Tibial artery (tissue), 4 donors: ENCODE data around the gene FCRLB.

Experiments used
- DNase-seq, 2 donors: peaks; one replicate each; pipeline ENCODE4 v3.0.0-alpha.2; 2019
- H3K27ac ChIP-seq, 2 donors: fragments of 200-600 bp; sonication (generic) in 1 of 2; 1 replicate in 1 of 2; 2 replicates in 1 of 2; pipeline ENCODE4 v1.5.1; 2018 to 2019; ENCODE audit warnings: mild to moderate bottlenecking in 1 of 2
- H3K27me3 ChIP-seq, 2 donors: fragments of 200-600 bp; sonication (generic) in 1 of 2; one replicate each; pipeline versions ENCODE4 v1.5.1 to v1.6.0; 2016 to 2019
- H3K36me3 ChIP-seq, 3 donors: fragments of 200-600 bp; sonication (generic) in 2 of 3; one replicate each; pipeline ENCODE4 v1.5.1; 2016 to 2019; ENCODE audit warnings: mild to moderate bottlenecking in 2 of 3
- H3K4me1 ChIP-seq, 4 donors: fragments of 200-600 bp; sonication (generic) in 2 of 4; 1 replicate in 3 of 4; 2 replicates in 1 of 4; pipeline ENCODE4 v1.5.1; 2016 to 2019
- H3K4me3 ChIP-seq, 2 donors: fragments of 200-600 bp; sonication (generic) in 1 of 2; 1 replicate in 1 of 2; 2 replicates in 1 of 2; pipeline ENCODE4 v1.5.1; 2018 to 2019; ENCODE audit warnings: mild to moderate bottlenecking in 2 of 2
- H3K9me3 ChIP-seq, 3 donors: fragments of 200-600 bp; sonication (generic) in 1 of 3; one replicate each; pipeline ENCODE4 v1.5.1; 2016 to 2019
- intact Hi-C: fragments of 100-400 bp; cut with DNase I; formaldehyde crosslinking; loops from one replicate; pipeline ENCODE4 v1.15.0; 2023; ENCODE audit warnings: low total_unique reads
- TF ChIP-seq, protein P1 (sequence below), 2 experiments: fragments of 200-600 bp in 1 of 2; fragments of 450-650 bp in 1 of 2; IDR thresholded peaks; one replicate each; pipeline ENCODE4 v1.5.1; 2017 to 2019; ENCODE audit warnings: antibody characterized with exemption in 2 of 2, mild to moderate bottlenecking in 1 of 2, moderate library complexity in 1 of 2

FCRLB gene

DNA sequence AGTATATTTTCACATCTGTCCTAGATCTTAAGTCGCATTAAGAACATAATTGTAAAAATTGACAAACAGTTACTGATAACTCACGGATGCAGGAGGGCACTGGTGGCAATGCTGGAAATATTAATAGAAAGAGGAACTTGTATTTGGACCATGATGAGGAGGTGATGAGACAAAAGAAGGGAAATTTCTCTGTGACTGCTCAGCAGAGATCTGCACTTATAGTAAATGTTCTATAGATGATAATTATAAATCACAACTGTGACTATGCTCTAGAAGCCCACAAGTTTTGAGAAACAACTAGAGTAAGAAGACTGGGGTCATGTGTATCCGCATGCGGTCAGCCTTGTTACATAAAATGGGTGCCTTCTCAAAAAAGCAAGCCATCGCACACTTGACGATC, 19.6 kb downstream of the FCRLB start:
- no peak for DNase-seq
- H3K4me1 ChIP-seq, result no peaks in the 10 kb centered on the region
- no peaks in the 10 kb centered on the region for H3K9me3 ChIP-seq
- H3K4me3 ChIP-seq, result no peak overlapping the region
- intact Hi-C loops, result loop anchor here (10.0 kb wide), 1 partner anchor 256 kb away; no protein-coding TSS in a partner anchor
- peaks cover 0 to 16% of the 10 kb centered on the region in 2 donors for H3K27me3 ChIP-seq
- H3K36me3 ChIP-seq, result no peaks in the 10 kb centered on the region
- TF ChIP-seq, protein P1, sequence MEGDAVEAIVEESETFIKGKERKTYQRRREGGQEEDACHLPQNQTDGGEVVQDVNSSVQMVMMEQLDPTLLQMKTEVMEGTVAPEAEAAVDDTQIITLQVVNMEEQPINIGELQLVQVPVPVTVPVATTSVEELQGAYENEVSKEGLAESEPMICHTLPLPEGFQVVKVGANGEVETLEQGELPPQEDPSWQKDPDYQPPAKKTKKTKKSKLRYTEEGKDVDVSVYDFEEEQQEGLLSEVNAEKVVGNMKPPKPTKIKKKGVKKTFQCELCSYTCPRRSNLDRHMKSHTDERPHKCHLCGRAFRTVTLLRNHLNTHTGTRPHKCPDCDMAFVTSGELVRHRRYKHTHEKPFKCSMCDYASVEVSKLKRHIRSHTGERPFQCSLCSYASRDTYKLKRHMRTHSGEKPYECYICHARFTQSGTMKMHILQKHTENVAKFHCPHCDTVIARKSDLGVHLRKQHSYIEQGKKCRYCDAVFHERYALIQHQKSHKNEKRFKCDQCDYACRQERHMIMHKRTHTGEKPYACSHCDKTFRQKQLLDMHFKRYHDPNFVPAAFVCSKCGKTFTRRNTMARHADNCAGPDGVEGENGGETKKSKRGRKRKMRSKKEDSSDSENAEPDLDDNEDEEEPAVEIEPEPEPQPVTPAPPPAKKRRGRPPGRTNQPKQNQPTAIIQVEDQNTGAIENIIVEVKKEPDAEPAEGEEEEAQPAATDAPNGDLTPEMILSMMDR (IDR thresholded peaks at IDR 0.05), result no peak
- H3K27ac ChIP-seq, result no peak overlapping the region

DNA sequence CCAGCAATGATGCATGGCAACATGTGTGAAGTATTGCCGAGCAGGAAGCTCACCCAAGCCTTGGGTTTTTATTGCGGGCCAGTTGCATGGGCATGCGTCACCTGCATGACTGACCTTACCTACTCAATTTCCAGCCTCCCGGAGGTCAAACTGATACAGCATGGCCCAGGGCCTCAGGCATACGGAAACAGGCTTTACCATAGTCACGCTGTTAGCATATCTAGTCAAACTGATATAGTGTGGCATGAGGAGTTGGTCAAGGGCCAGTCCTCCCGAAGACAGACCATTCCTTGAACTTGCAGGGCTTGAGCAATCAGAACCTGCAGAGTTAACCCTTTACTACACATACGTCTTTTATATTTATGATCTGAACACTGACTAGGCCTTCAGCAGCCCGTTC, 21.9 kb downstream of the FCRLB start:
- TF ChIP-seq, protein P1 (IDR thresholded peaks at IDR 0.05), result no peak
- no peak overlapping the region for H3K4me3 ChIP-seq
- no peak for DNase-seq
- no peaks in the 10 kb centered on the region for H3K4me1 ChIP-seq
- no peaks in the 10 kb centered on the region for H3K9me3 ChIP-seq
- intact Hi-C loops, result loop anchor here (10.0 kb wide), 1 partner anchor 258 kb away; no protein-coding TSS in a partner anchor
- H3K27me3 ChIP-seq, result peaks cover 0 to 13% of the 10 kb centered on the region in 2 donors
- H3K36me3 ChIP-seq, result no peaks in the 10 kb centered on the region
- no peak overlapping the region for H3K27ac ChIP-seq

DNA sequence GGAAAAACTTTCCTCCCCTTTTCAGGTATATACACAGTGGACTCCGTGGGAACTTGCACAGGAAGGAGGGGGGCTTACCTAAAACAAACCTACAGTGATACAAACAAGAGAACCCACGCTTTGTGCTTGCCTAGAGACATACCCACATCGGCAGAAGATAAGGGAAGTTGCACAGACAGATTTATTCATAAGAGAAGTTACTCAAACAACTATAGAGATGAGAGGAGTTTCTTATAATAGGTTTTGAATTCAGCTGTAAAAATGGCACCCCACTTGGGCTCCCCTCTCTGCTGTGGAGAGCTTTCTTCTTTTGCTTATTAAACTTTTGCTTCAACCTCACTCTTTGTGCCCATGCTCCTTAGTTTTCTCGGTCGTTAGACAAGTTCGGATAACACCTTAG, 26.5 kb downstream of the FCRLB start:
- TF ChIP-seq, protein P1 (IDR thresholded peaks at IDR 0.05), result no peak

DNA sequence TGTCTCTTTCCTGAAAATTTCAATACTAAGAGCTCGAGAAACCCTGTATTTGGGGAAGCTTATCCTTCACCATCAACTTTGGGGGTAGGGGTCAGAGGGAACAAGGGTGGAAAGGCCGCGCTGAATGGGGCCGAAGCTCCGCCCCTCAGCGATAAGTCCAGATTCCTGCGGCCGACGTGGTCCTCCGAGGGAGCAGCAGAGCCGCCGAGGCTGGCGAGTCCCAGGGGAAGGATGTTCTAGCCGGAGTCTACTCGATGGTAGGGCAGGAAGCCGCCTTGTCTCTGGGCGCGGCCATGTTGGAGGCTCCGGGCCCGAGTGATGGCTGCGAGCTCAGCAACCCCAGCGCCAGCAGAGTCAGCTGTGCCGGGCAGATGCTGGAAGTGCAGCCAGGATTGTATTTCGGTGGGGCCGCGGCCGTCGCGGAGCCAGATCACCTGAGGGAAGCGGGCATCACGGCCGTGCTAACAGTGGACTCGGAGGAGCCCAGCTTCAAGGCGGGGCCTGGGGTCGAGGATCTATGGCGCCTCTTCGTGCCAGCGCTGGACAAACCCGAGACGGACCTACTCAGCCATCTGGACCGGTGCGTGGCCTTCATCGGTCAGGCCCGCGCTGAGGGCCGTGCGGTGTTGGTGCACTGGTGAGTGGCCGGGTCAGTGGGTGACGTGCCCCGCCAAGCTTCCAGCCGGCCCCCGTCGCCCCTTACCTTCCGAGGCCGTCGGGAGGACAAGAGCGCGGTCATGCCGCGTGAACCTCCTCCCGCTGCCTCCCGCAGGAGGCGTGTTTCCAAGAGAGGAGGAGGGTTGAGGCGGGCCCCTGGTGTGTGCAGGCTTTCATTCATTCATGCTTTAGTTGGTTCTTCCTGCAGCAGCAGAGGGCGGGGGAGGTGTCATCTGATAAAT, 28.4 kb downstream of the FCRLB start, which contains the start of gene DUSP12:
Gene DUSP12 (plus strand): TSS at position 278 of the 899 bp plus-strand sequence. CDS start 16 bp downstream, at position 294.
- Histone ChIP-seq H3K27ac (peak within 1 kb of the TSS; percentile 78), H3K36me3 (peaks cover 18 to 29% (median 29%) of the 10 kb centered on the region in 3 donors), H3K4me3 (peak within 1 kb of the TSS; percentile 71 to 73), H3K4me1 (peaks cover 10 to 14% (median 11%) of the 10 kb centered on the region in 4 donors), H3K27me3 (peaks cover 0 to 6% of the 10 kb centered on the region in 2 donors), H3K9me3 (no peaks in the 10 kb centered on the region)
- TF ChIP-seq, protein P1 (IDR thresholded peaks at IDR 0.05), result peak in 1 of 2 experiments; percentile 6
- peak; percentile 95 to 96 for DNase-seq
- intact Hi-C loops, result loop anchor here (10.0 kb wide), 1 partner anchor 265 kb away; no protein-coding TSS in a partner anchor

More for the DNA sequence above, 26.5 kb downstream of the FCRLB start:
- Histone ChIP-seq H3K4me1 (peaks cover 10 to 14% (median 11%) of the 10 kb centered on the region in 4 donors), H3K9me3 (no peaks in the 10 kb centered on the region), H3K27ac (no peak overlapping the region), H3K4me3 (no peak overlapping the region), H3K27me3 (peaks cover 0 to 6% of the 10 kb centered on the region in 2 donors), H3K36me3 (peaks cover 6 to 10% (median 10%) of the 10 kb centered on the region in 3 donors)
- intact Hi-C loops, result loop anchor here (10.0 kb wide), 1 partner anchor 263 kb away; no protein-coding TSS in a partner anchor
- DNase-seq, result no peak

DNA sequence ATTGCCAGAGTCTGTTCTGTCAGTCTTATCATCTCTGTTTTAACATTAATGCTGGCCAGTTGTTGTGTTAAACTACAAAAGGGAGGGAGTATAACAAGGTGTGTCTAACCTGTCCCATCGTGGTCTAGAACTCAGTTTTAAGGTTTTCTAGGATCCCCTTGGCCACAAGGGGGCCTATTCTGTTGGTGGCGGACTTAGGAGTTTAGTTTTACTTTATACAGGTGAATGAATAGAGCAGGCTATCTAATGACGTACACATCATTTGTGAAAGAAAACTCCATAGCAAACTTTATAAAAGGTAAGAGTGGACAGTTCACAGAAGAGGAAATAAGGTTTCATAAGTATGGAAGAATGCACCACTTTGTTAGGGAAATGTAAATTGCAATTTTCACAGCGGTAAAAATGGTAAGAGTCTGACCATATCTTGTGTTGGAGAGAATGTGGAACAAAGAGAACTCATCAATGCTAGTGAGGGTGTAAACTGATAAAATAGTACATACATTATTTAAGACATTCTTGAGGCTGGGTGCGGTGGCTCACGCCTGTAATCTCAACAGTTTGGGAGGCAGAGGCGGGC, 42.3 kb downstream of the FCRLB start:
- TF ChIP-seq, protein P1 (IDR thresholded peaks at IDR 0.05), result no peak
- no peak overlapping the region for H3K27ac ChIP-seq
- no peaks in the 10 kb centered on the region for H3K9me3 ChIP-seq
- H3K36me3 ChIP-seq, result peaks cover 9 to 16% (median 10%) of the 10 kb centered on the region in 3 donors
- no peak overlapping the region for H3K4me3 ChIP-seq
- no peaks in the 10 kb centered on the region for H3K27me3 ChIP-seq
- intact Hi-C loops, result no loop called here
- peaks cover 0 to 26% (median 17%) of the 10 kb centered on the region in 4 donors for H3K4me1 ChIP-seq
- DNase-seq, result no peak
